ENCODE results near the gene FAM110D.
A peak's percentile ranks its signal among the peaks of the same experiment; 100 is the strongest.

FAM110D gene

DNA sequence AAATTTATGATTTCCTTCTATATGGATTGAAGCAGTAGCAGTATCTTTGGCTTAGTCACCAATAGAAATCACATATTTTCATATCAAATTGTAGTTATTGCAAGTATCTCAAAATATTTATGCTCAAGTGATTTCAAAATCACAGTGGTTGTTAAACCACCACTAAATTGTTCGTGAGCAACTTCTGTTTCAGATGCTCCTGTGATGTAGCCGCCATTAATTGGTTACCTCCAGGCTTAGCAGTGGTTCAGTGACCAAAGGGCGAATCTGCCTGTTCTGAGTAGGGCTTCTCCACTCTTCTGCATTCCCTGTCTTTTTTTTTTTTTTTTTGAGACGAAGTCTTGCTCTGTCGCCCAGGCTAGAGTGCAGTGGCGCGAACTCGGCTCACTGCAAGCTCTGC lies 16.5 kb downstream of the FAM110D start:
- no peak for TF ChIP-seq NFIC (IDR thresholded peaks at IDR 0.05)
- no peak for TF ChIP-seq EGR1 (IDR thresholded peaks at IDR 0.05)
- no peak for TF ChIP-seq FOXM1 (IDR thresholded peaks at IDR 0.05; ENCODE audit: borderline replicate concordance, low read depth)
- TF ChIP-seq, protein P1, sequence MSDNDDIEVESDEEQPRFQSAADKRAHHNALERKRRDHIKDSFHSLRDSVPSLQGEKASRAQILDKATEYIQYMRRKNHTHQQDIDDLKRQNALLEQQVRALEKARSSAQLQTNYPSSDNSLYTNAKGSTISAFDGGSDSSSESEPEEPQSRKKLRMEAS (IDR thresholded peaks at IDR 0.05) = no peak
- no peak for TF ChIP-seq TCF12 (IDR thresholded peaks at IDR 0.05; ENCODE audit: low read depth)
- TF ChIP-seq CEBPB (IDR thresholded peaks at IDR 0.05) = no peak
- no peak for TF ChIP-seq CREB1 (IDR thresholded peaks at IDR 0.05; ENCODE audit: low read depth)

DNA sequence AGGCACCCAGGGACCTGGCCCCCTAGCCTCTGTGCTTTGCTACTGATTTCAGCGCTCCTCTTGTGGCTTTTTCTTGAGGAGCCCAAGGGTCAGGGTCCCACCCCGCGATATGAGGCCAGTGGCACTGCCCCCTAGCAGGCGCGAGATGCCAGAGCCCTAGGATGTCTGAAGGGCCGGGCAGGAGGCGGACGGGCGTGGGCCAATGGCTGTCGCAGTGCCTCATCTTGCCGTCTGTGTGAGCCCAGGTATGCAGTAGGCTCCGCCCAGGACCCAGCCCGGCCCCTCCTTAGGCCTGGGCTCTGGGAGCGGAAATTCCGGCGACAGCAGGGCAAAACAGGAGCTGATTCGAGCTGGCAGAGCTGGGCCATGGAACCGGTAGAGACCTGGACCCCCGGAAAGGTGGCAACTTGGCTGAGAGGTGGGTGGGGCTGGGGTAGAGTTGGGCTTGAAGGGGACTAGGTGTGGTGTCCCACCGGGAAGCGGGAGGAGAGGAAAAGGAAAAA lies 18.4 kb downstream of the FAM110D start, which contains the start of gene CNKSR1:
Gene CNKSR1 (plus strand): TSS at position 310 of the 503 bp plus-strand sequence. CDS start 57 bp downstream, at position 367.
- TF ChIP-seq CEBPB (IDR thresholded peaks at IDR 0.05) = no peak
- no peak for TF ChIP-seq FOXM1 (IDR thresholded peaks at IDR 0.05; ENCODE audit: borderline replicate concordance, low read depth)
- TF ChIP-seq TCF12 (IDR thresholded peaks at IDR 0.05; ENCODE audit: low read depth) = no peak; the same call in 1 of the 2 replicates
- peak; percentile 73 for TF ChIP-seq YY1 (IDR thresholded peaks at IDR 0.05; ENCODE audit: low read depth)
- peak; percentile 39; the same call in 1 of the 2 replicates for TF ChIP-seq EP300 (IDR thresholded peaks at IDR 0.05; ENCODE audit: borderline replicate concordance)
- TF ChIP-seq, protein P2, sequence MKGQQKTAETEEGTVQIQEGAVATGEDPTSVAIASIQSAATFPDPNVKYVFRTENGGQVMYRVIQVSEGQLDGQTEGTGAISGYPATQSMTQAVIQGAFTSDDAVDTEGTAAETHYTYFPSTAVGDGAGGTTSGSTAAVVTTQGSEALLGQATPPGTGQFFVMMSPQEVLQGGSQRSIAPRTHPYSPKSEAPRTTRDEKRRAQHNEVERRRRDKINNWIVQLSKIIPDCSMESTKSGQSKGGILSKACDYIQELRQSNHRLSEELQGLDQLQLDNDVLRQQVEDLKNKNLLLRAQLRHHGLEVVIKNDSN (IDR thresholded peaks at IDR 0.05) = peak; percentile 12
- no peak for TF ChIP-seq NFIC (IDR thresholded peaks at IDR 0.05)
- peak; percentile 80 for TF ChIP-seq TEAD4 (IDR thresholded peaks at IDR 0.05)
- TF ChIP-seq, protein P1 (IDR thresholded peaks at IDR 0.05) = peak; percentile 78
- TF ChIP-seq, protein P3, sequence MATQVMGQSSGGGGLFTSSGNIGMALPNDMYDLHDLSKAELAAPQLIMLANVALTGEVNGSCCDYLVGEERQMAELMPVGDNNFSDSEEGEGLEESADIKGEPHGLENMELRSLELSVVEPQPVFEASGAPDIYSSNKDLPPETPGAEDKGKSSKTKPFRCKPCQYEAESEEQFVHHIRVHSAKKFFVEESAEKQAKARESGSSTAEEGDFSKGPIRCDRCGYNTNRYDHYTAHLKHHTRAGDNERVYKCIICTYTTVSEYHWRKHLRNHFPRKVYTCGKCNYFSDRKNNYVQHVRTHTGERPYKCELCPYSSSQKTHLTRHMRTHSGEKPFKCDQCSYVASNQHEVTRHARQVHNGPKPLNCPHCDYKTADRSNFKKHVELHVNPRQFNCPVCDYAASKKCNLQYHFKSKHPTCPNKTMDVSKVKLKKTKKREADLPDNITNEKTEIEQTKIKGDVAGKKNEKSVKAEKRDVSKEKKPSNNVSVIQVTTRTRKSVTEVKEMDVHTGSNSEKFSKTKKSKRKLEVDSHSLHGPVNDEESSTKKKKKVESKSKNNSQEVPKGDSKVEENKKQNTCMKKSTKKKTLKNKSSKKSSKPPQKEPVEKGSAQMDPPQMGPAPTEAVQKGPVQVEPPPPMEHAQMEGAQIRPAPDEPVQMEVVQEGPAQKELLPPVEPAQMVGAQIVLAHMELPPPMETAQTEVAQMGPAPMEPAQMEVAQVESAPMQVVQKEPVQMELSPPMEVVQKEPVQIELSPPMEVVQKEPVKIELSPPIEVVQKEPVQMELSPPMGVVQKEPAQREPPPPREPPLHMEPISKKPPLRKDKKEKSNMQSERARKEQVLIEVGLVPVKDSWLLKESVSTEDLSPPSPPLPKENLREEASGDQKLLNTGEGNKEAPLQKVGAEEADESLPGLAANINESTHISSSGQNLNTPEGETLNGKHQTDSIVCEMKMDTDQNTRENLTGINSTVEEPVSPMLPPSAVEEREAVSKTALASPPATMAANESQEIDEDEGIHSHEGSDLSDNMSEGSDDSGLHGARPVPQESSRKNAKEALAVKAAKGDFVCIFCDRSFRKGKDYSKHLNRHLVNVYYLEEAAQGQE (IDR thresholded peaks at IDR 0.05; ENCODE audit: low read depth) = no peak
- TF ChIP-seq TAF1 (IDR thresholded peaks at IDR 0.05; ENCODE audit: low read depth) = peak; percentile 68; the same call in 1 of the 2 replicates
- TF ChIP-seq CREB1 (IDR thresholded peaks at IDR 0.05; ENCODE audit: low read depth) = no peak
- peak; percentile 74; the same call in 1 of the 2 replicates for TF ChIP-seq ZBTB7A (IDR thresholded peaks at IDR 0.05; ENCODE audit: low read depth)
- no peak for TF ChIP-seq EGR1 (IDR thresholded peaks at IDR 0.05)
- TF ChIP-seq RAD21 (IDR thresholded peaks at IDR 0.05; ENCODE audit: low read depth) = no peak

DNA sequence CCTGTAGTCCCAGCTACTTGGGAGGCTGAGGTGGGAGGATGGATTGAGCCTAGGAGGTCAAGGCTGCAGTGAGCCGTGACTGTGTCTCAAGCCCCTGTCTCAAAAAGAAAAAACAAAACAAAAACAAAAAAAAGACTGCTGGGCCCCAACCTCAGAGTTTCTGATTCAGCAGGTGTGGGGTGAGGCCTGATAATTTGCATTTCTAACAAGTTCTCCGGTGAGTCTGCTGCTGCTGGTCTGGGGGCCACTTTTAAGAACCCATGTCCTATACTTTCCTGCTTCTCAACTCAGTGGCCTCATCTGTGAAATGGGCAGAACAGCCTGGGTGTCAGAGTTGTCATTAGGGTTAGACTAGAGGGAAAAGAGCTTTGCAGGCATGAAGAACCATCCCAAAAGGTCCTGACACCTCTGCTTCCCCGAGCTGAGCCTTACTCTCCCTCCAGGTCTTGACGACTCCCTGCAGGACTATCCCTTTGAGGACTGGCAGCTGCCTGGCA lies 21.2 kb downstream of the FAM110D start:
- TF ChIP-seq EP300 (IDR thresholded peaks at IDR 0.05; ENCODE audit: borderline replicate concordance) = no peak
- TF ChIP-seq, protein P1 (IDR thresholded peaks at IDR 0.05) = no peak
- TF ChIP-seq YY1 (IDR thresholded peaks at IDR 0.05; ENCODE audit: low read depth) = no peak
- no peak for TF ChIP-seq CREB1 (IDR thresholded peaks at IDR 0.05; ENCODE audit: low read depth)
- no peak for TF ChIP-seq FOXM1 (IDR thresholded peaks at IDR 0.05; ENCODE audit: borderline replicate concordance, low read depth)
- TF ChIP-seq ZBTB7A (IDR thresholded peaks at IDR 0.05; ENCODE audit: low read depth) = no peak
- TF ChIP-seq CEBPB (IDR thresholded peaks at IDR 0.05) = no peak
- TF ChIP-seq, protein P2 (IDR thresholded peaks at IDR 0.05) = no peak
- no peak for TF ChIP-seq TEAD4 (IDR thresholded peaks at IDR 0.05)

DNA sequence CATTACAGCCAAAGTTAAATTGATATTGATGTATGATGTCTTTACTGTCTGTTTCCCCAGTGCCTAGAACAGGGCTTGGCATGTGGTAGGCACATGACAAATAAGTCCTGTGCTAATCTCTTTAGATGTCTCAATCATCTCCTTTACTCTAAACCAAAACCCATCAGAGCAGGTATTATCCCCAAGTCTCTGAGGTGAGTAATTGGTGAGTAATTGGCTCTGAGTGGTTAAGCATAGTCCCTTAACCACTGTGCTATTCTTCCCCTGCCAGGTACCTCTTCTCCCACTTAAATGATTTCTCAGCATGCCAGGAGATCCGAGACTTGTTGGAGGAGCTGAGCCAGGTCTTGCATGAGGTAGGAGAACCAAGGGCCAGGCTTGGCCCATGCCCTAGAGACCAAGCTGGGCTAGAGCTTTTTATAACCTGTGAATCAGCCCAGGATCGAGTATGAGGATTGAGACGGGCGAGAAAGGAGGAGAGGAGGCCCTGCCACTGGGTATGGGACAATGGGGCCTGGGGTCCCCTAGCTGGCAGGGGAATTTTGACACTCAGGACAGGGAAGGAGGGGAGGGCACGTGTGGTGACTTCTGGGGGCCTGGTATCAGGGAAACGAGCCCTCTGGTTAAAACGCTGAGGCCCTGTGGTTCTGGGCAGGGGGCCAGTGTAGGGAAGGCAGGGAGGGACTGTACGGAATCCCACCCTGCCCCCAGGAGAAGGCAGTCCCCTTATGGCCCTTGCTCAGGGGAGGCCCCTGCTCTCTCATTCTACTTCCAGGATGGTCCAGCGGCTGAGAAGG lies 22.9 kb downstream of the FAM110D start:
- TF ChIP-seq TEAD4 (IDR thresholded peaks at IDR 0.05) (no peak), YY1 (IDR thresholded peaks at IDR 0.05; ENCODE audit: low read depth) (no peak), EGR1 (IDR thresholded peaks at IDR 0.05) (no peak), ZBTB7A (IDR thresholded peaks at IDR 0.05; ENCODE audit: low read depth) (no peak)

GRCh38 chr1:26182383-26182696 lies 23.5 kb downstream of the FAM110D start:
- TF ChIP-seq FOXM1 (IDR thresholded peaks at IDR 0.05; ENCODE audit: borderline replicate concordance, low read depth) (no peak), YY1 (IDR thresholded peaks at IDR 0.05; ENCODE audit: low read depth) (no peak), TAF1 (IDR thresholded peaks at IDR 0.05; ENCODE audit: low read depth) (no peak), EP300 (IDR thresholded peaks at IDR 0.05; ENCODE audit: borderline replicate concordance) (no peak), EGR1 (IDR thresholded peaks at IDR 0.05) (no peak), ZBTB7A (IDR thresholded peaks at IDR 0.05; ENCODE audit: low read depth) (no peak), CEBPB (IDR thresholded peaks at IDR 0.05) (no peak), TCF12 (IDR thresholded peaks at IDR 0.05; ENCODE audit: low read depth) (no peak), CREB1 (IDR thresholded peaks at IDR 0.05; ENCODE audit: low read depth) (no peak), RAD21 (IDR thresholded peaks at IDR 0.05; ENCODE audit: low read depth) (no peak), TEAD4 (IDR thresholded peaks at IDR 0.05) (no peak)
- TF ChIP-seq, protein P1 (IDR thresholded peaks at IDR 0.05) = no peak
- TF ChIP-seq, protein P3 (IDR thresholded peaks at IDR 0.05; ENCODE audit: low read depth) = no peak
- TF ChIP-seq, protein P2 (IDR thresholded peaks at IDR 0.05) = no peak

Measured in Ishikawa (cell line).